Tongue (tissue), 2 donors: Measurements from ENCODE around the gene SLC20A1. TPM values are rescaled to one million over a fixed set of nuclear protein-coding genes. Genes with fewer than 3 reads are reported as not detected.
"Not testable (repeated sequence)": the region's sequence is repeated elsewhere in the genome, so short reads cannot be mapped to it uniquely, and the experiment has no call there.

Source experiments
- DNase-seq: peaks from one replicate; pipeline ENCODE4 v3.0.0-alpha.2; 2015
- total RNA-seq: library from RNA; depleted of rRNA; stranded (reverse); fragments of >200 nt; gene quantifications from one replicate; pipeline ENCODE4 v1.2.3, GENCODE V29; 2014

The SLC20A1 gene
- total RNA-seq, 1 donor from 2014 or later, result 22.8 TPM

DNA sequence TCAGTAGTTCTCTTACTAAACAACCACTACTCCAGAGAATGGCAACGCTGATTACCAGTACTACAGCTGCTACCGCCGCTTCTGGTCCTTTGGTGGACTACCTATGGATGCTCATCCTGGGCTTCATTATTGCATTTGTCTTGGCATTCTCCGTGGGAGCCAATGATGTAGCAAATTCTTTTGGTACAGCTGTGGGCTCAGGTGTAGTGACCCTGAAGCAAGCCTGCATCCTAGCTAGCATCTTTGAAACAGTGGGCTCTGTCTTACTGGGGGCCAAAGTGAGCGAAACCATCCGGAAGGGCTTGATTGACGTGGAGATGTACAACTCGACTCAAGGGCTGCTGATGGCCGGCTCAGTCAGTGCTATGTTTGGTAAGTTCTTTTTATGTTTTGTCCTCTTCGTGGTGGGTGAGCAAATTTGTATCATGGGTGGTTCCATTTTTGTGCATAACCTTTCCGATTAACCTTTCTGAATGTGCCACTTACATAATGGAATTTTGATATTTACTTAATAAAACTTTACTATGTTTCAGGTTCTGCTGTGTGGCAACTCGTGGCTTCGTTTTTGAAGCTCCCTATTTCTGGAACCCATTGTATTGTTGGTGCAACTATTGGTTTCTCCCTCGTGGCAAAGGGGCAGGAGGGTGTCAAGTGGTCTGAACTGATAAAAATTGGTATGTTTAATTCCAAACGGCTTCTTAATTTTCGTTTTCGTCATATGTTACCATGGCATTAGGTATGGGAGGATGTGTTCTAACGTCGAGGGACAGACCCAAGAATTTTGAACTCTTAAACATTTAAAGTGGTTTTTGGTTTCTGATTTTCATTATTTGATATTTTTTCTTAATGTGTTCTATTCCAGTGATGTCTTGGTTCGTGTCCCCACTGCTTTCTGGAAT lies 1.3 kb downstream of the SLC20A1 start:
- peak; percentile 47 for DNase-seq

DNA sequence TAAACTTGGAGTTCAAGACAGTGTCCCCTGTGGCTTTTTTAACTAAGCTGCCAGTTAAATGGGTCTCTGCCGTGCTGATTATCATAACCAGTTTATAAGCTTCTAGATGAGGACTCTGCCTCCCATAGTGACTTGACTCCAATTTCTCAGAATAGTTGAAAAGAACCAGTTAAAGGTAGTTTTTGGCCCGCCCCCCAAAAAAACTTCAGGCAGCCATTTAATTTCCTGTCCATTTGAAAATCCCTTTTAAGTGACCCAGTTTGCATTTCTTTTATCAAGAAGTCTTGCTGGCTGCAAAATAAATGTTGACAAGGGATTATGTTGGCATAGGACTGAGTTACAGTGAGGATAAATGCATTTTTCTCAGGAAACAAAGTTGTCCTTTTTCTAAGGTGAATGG lies 2.3 kb downstream of the SLC20A1 start:
- no peak for DNase-seq

- no peak for DNase-seq
Measured at GRCh38 chr2:112656679-112657078, 10.9 kb downstream of the SLC20A1 start.

GRCh38 chr2:112658301-112658700 lies 12.6 kb downstream of the SLC20A1 start:
- no peak for DNase-seq

DNA sequence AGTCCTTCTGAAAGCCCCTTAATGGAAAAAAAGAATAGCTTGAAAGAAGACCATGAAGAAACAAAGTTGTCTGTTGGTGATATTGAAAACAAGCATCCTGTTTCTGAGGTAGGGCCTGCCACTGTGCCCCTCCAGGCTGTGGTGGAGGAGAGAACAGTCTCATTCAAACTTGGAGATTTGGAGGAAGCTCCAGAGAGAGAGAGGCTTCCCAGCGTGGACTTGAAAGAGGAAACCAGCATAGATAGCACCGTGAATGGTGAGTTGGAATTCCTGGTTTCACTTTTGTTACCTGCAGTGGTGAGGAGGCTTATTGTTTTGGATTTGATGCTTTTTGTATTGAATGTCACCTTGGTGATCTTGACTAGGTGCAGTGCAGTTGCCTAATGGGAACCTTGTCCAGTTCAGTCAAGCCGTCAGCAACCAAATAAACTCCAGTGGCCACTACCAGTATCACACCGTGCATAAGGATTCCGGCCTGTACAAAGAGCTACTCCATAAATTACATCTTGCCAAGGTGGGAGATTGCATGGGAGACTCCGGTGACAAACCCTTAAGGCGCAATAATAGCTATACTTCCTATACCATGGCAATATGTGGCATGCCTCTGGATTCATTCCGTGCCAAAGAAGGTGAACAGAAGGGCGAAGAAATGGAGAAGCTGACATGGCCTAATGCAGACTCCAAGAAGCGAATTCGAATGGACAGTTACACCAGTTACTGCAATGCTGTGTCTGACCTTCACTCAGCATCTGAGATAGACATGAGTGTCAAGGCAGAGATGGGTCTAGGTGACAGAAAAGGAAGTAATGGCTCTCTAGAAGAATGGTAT lies 13.3 kb downstream of the SLC20A1 start:
- DNase-seq, result no peak

GRCh38 chr2:112660138-112660537 lies 14.4 kb downstream of the SLC20A1 start:
- no peak for DNase-seq

- DNase-seq, result no peak
Measured at GRCh38 chr2:112661656-112662305, 16.0 kb downstream of the SLC20A1 start.

DNA sequence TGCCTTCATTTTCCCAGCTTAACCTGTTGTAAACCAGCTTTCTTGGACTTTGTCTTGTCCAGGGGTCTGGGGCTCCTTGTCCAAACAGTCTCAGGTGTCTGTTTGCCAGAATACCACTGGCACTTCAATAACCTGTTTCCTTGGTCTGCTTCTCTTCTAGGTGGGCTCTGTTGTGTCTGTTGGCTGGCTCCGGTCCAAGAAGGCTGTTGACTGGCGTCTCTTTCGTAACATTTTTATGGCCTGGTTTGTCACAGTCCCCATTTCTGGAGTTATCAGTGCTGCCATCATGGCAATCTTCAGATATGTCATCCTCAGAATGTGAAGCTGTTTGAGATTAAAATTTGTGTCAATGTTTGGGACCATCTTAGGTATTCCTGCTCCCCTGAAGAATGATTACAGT lies 17.0 kb downstream of the SLC20A1 start:
- DNase-seq, result no peak

- no peak for DNase-seq
Measured at GRCh38 chr2:112664689-112665088, 18.9 kb downstream of the SLC20A1 start.

DNA sequence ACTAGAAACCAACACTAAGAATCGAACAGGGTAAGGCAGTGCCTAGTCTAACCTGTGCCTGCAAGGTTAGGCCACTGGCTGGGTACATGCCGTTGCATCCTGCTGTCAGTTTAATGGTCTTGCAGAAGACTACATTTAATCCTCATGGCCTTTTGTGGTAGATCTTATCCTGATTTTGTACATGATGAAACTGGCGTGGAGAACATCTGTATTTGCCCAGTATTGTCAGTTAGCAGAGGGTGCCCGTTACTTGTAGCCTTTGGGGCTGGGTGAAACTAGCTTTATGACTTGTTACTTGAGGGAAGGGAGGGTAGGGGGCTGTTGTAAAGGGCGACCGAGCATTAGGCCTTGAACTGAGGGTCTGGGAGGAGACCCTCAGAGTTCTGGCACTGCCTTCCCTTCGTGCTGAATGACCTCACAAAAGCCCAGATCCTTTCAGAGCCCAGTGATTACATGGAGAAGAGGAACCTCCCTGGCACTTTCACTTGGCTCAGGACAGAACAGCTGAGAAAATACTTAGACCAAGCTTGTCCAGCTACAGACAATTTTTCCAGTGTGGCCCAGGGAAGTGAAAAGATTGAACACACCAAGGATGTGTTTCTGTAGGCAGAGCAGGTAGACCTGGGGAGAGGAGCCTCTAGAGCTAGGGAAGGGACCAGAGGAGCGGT lies 19.5 kb downstream of the SLC20A1 start:
- no peak for DNase-seq

GRCh38 chr2:112666761-112667122 lies 21.0 kb downstream of the SLC20A1 start:
- no peak for DNase-seq

DNA sequence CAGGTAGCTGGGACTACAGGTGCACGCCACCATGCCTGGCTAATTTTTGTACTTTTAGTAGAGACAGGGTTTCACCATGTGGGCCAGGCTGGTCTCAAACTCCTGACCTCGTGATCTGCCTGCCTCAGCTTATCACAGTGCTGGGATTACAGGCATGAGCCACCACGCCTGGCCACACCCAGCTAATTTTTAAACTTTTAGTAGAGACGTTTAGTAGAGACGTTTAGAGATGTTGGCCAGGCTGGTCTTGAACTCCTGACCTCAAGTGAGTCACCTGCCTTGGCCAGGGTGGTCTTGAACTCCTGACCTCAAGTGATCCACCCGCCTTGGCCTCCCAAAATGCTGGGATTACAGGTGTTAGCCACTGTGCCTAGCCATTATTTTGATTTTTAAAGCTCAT lies 21.8 kb downstream of the SLC20A1 start:
- DNase-seq, result not testable (repeated sequence)

- no peak for DNase-seq
Measured at GRCh38 chr2:112669667-112670066, 23.9 kb downstream of the SLC20A1 start.

DNA sequence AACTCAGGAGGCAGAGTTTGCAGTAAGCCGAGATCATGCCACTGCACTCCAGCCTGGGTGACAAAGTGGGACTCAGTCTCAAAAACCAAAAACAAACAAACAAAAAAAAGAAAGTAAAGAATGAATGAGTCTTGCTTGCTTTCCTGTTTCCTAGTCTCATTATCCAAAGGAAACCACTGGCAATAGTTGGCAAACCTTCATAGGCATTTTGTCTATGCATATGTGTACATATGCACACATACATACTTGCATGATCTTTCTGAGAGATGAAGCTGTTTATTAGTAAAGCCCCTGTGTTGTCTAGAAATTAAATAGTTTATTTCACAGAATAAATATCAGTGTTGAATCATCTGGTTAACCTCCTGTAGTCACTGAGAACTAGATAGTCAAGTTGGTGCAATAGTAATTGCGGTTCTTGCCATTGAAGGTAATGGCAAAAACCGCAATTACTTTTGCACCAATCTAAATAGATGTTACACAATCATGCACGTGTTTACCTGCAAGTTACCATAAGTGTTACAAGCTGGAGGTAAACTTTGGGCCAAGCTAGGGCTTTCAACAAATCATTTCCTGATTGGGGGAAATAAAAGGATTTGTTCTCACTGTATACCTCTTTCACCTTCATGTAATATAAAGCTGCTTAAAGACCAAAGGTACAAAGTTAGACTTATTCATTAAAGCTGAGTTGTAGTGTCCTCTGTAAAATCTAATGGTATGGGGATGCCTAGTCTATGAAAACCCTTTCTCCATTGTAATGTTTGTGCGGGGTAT lies 24.7 kb downstream of the SLC20A1 start:
- DNase-seq, result no peak

- DNase-seq, result no peak
Measured at GRCh38 chr2:112671801-112672200, 26.1 kb downstream of the SLC20A1 start.

GRCh38 chr2:112673008-112673407 lies 27.3 kb downstream of the SLC20A1 start:
- no peak for DNase-seq

DNA sequence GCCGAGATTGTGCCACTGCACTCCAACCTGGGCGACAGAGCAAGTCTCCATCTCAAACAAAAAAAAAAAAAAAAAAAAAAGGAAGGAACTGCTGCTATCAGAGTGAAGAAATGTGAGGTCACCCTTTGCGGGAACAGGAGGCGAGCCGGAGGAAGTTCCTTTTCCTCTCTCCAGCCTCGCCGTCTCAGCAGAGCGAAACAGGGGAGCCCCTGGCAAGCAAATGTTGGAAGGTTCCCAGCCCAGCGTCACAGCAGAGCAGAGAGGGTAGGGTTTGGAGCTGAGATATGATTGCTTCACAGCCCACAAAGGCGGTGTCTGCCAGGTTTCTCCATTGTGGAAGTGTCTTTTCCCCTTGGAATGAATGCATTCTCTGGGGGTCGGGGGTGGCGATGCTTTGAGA lies 28.5 kb downstream of the SLC20A1 start:
- no peak for DNase-seq

DNA sequence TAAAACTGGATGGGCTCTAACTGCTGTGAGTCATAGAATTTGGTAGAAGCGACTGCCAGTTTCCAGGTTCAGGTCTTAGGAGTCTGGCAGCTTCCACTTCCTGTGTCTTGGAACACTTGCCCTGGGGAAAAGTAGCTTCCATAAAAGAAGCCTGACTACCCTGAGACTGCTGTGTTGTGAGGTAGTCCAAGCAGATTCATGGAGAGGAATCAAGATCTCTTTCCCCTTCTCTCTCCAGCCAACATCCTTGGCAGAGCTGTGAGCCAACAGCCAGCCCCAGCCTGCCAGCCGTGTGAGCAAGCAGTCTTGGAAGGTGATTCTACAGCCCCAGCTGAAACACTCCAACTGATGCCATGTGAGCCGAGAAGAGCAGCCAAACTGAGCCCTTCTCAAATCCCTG lies 33.7 kb downstream of the SLC20A1 start:
- DNase-seq, result peak; percentile 48

- DNase-seq, result no peak
Measured at GRCh38 chr2:112680666-112681101, 34.9 kb downstream of the SLC20A1 start.

DNA sequence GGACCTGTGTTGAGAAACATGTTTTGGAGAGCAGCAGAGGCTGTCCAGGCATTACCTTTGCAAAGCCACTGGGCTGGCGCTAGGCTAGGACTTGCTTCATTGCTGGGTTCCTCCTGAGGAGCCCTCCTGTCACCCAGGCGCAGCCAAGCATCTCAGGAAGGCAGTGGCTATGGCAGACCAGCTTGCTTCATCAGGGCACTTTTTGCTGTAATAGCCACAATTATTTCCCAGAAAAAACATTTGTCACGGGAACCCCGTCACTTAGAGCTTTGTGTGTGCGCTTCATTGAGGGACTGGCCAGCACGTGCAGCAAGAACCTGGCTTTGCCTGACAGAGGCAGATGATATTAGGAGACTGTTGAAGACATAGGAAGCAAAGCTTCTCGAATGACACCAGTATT lies 36.4 kb downstream of the SLC20A1 start:
- no peak for DNase-seq
